HCT116 (cell line): ENCODE data around the gene KLHL17. TPM values are rescaled to one million over a fixed set of nuclear protein-coding genes. Genes with fewer than 3 reads are reported as not detected.

Source experiments
- ATAC-seq: fragments of 200-7000 bp; cut with Tn5 transposase; 2 replicates; pipeline ENCODE4 v1.9.1; 2020; ENCODE audit warnings: mild to moderate bottlenecking, moderate library complexity
- Bru-seq: library from RNA; stranded (reverse); fragments of 400-500 nt; gene quantifications from one replicate; lab custom pipeline; 2021; lab: Mats Ljungman, UMichigan
- BruChase-seq, 2 experiments: library from RNA; stranded (reverse); fragments of 400-500 nt; gene quantifications; one replicate each; lab custom pipeline; 2021; lab: Mats Ljungman, UMichigan
- BruUV-seq: library from RNA; stranded (reverse); fragments of 400-500 nt; replicated peaks from 2 replicates; lab custom pipeline; 2021; lab: Mats Ljungman, UMichigan
- CTCF ChIA-PET: fragments of 300-600 bp; sonication (Branson Sonifier 250); formaldehyde crosslinking; loops from one replicate; lab custom pipeline; 2021; ENCODE audit warnings: antibody characterized with exemption; lab: Charles Lee
- POLR2A ChIA-PET: fragments of 300-600, 350-600 bp; sonication (Branson Sonifier 250); formaldehyde crosslinking; loops from one replicate; lab custom pipeline; 2021; ENCODE audit warnings: antibody characterized with exemption; lab: Charles Lee
- RAD21 ChIA-PET, 2 experiments: fragments of 300-600 bp; sonication (Branson Sonifier 250); formaldehyde crosslinking; loops; one replicate each; lab custom pipeline; 2023; ENCODE audit warnings: low total read pairs in 2 of 2; ENCODE audit not compliant: uncharacterized antibody in 2 of 2, unreplicated experiment in 2 of 2, low non-redundant PET in 1 of 2; lab: Charles Lee
- DNase-seq: peaks from one replicate; pipeline ENCODE4 v3.0.0-alpha.2; 2010; ENCODE audit warnings: low read depth, low spot score
- H2AFZ ChIP-seq: fragments of 200-600 bp; shearing (Covaris generic), sonication (generic); 2 replicates; pipeline ENCODE4 v1.6.1; 2017; ENCODE audit warnings: low read depth, mixed run types, mixed read lengths, antibody characterized with exemption, low read length; ENCODE audit not compliant: poor library complexity, severe bottlenecking
- H3K27ac ChIP-seq: 2 replicates; pipeline ENCODE4 v1.5.1; 2012; ENCODE audit warnings: low read depth, low read length
- H3K27me3 ChIP-seq: fragments of 200-600 bp; sonication (generic); 2 replicates; pipeline ENCODE4 v1.6.1; 2016; ENCODE audit warnings: mixed run types, low read length, mixed read lengths; ENCODE audit not compliant: insufficient read depth
- H3K36me3 ChIP-seq, 2 experiments: fragments of 200-500 bp in 1 of 2; fragments of 200-600 bp in 1 of 2; sonication (Bioruptor generic) in 1 of 2; sonication (generic) in 1 of 2; 2 replicates each; pipeline versions ENCODE4 v1.5.1 to v1.6.1; 2014 to 2016; ENCODE audit warnings: low read length in 2 of 2, inconsistent platforms in 1 of 2, mixed read lengths in 1 of 2, mixed run types in 1 of 2; ENCODE audit not compliant: insufficient read depth in 2 of 2, control insufficient read depth in 1 of 2
- H3K4me1 ChIP-seq, 2 experiments: fragments of 200-600 bp in 1 of 2; sonication (generic) in 1 of 2; 2 replicates each; pipeline versions ENCODE4 v1.5.1 to v1.6.1; 2012 to 2017; ENCODE audit warnings: low read length in 2 of 2, inconsistent platforms in 1 of 2, mild to moderate bottlenecking in 1 of 2, mixed read lengths in 1 of 2, mixed run types in 1 of 2, moderate library complexity in 1 of 2; ENCODE audit not compliant: insufficient read depth in 2 of 2, control insufficient read depth in 1 of 2
- H3K4me2 ChIP-seq: fragments of 200-600 bp; sonication (generic); 2 replicates; pipeline ENCODE4 v1.6.1; 2017; ENCODE audit warnings: mixed run types, low read length, mixed read lengths
- H3K4me3 ChIP-seq, 2 experiments: fragments of 200-600 bp in 1 of 2; sonication (generic) in 1 of 2; replicated peaks in 1 of 2; 2 replicates each; pipeline ENCODE4 v1.5.1; 2011 to 2016; ENCODE audit warnings: low read length in 2 of 2, control low read depth in 1 of 2, low read depth in 1 of 2, mild to moderate bottlenecking in 1 of 2, mixed read lengths in 1 of 2, mixed run types in 1 of 2
- H3K79me2 ChIP-seq: fragments of 200-600 bp; sonication (generic); 2 replicates; pipeline ENCODE4 v1.6.1; 2017; ENCODE audit warnings: mild to moderate bottlenecking, mixed run types, low read length, moderate library complexity, mixed read lengths; ENCODE audit not compliant: insufficient read depth
- H3K9ac ChIP-seq: fragments of 200-600 bp; sonication (generic); 2 replicates; pipeline ENCODE4 v1.6.1; 2016; ENCODE audit warnings: low read length, mixed read lengths
- H3K9me2 ChIP-seq: fragments of 200-600 bp; sonication (generic), shearing (Covaris generic); 2 replicates; pipeline ENCODE4 v1.6.1; 2017; ENCODE audit warnings: mixed run types, mild to moderate bottlenecking, moderate library complexity; ENCODE audit not compliant: insufficient read depth
- H3K9me3 ChIP-seq, 2 experiments: fragments of 200-500 bp in 1 of 2; fragments of 200-600 bp in 1 of 2; sonication (Bioruptor generic) in 1 of 2; sonication (generic) in 1 of 2; 2 replicates each; pipeline ENCODE4 v1.6.1; 2014 to 2017; ENCODE audit warnings: low read length in 2 of 2, mixed read lengths in 2 of 2, inconsistent platforms in 1 of 2, low read depth in 1 of 2, mild to moderate bottlenecking in 1 of 2, mixed run types in 1 of 2, moderate library complexity in 1 of 2; ENCODE audit not compliant: control insufficient read depth in 1 of 2, insufficient read depth in 1 of 2
- H4K20me1 ChIP-seq: fragments of 200-600 bp; sonication (generic), shearing (Covaris generic); 2 replicates; pipeline ENCODE4 v1.6.1; 2017; ENCODE audit warnings: mixed run types, mild to moderate bottlenecking, moderate library complexity; ENCODE audit not compliant: insufficient read depth
- CEBPB ChIP-seq: IDR thresholded peaks from 2 replicates; pipeline ENCODE4 v1.6.1; 2012; ENCODE audit warnings: low read depth
- CTCF ChIP-seq, 3 experiments: fragments of 200-600 bp in 1 of 3; sonication (generic) in 1 of 3; IDR thresholded peaks in 2 of 3; conservative IDR thresholded peaks in 1 of 3; 2 replicates each; pipeline ENCODE4 v1.5.1; 2012 to 2017; ENCODE audit warnings: low read depth in 2 of 3, low read length in 2 of 3, antibody characterized with exemption in 1 of 3, borderline replicate concordance in 1 of 3, control low read depth in 1 of 3, mild to moderate bottlenecking in 1 of 3, mixed read lengths in 1 of 3, mixed run types in 1 of 3, moderate library complexity in 1 of 3; ENCODE audit not compliant: insufficient read depth in 1 of 3
- EZH2 ChIP-seq: fragments of 200-600 bp; sonication (generic); IDR thresholded peaks from 2 replicates; pipeline ENCODE4 v1.6.1; 2017; ENCODE audit warnings: antibody characterized with exemption, mixed run types
- EZH2phosphoT487 ChIP-seq: fragments of 200-600 bp; IDR thresholded peaks from 2 replicates; pipeline ENCODE4 v1.6.1; 2018; ENCODE audit warnings: antibody characterized with exemption, borderline replicate concordance
- MAX ChIP-seq: IDR thresholded peaks from 2 replicates; pipeline ENCODE4 v1.6.1; 2012
- POLR2A ChIP-seq: IDR thresholded peaks from 2 replicates; pipeline ENCODE4 v1.7.0; 2011; ENCODE audit warnings: borderline replicate concordance; ENCODE audit not compliant: insufficient read depth, insufficient read length; ENCODE audit errors: extremely low read depth
- POLR2AphosphoS5 ChIP-seq: IDR thresholded peaks from 2 replicates; pipeline ENCODE4 v1.6.1; 2011; ENCODE audit warnings: mild to moderate bottlenecking, low read depth, low read length, moderate library complexity
- RAD21 ChIP-seq: IDR thresholded peaks from 2 replicates; pipeline ENCODE4 v1.6.1; 2012; ENCODE audit warnings: low read depth, mild to moderate bottlenecking
- SRF ChIP-seq: IDR thresholded peaks from 2 replicates; pipeline ENCODE4 v1.6.1; 2012; ENCODE audit warnings: low read depth
- ZFX ChIP-seq: fragments of 450-650 bp; IDR thresholded peaks from 2 replicates; pipeline ENCODE4 v1.6.1; 2017
- intact Hi-C: fragments of 100-400 bp; cut with micrococcal nuclease; formaldehyde crosslinking; loops from 2 replicates; pipeline ENCODE4 v1.10.0; 2022
- long read RNA-seq: library from polyadenylated mRNA; unstranded; transcript quantifications from one replicate; pipeline ENCODE4 v2.0.0, GENCODE V29; 2021; ENCODE audit not compliant: unreplicated experiment
- polyA plus RNA-seq: library from polyadenylated mRNA; unstranded; fragments of >200 nt; gene quantifications from 2 replicates; pipeline ENCODE4 v1.2.1, GENCODE V29; 2012; ENCODE audit warnings: missing spikeins
- total RNA-seq: library from RNA; stranded (reverse); gene quantifications from one replicate; pipeline ENCODE4 v1.2.1, GENCODE V29; 2021; ENCODE audit not compliant: unreplicated experiment

The KLHL17 gene
- total RNA-seq (100.0 TPM), Bru-seq, nascent RNA (percentile 60 among the genes with signal in this experiment), BruChase-seq, experiment 1, labeled RNA remaining after a 6-hour chase (percentile 83 among the genes with signal in this experiment), BruChase-seq, experiment 2, labeled RNA remaining after a 2-hour chase (percentile 82 among the genes with signal in this experiment)
- polyA plus RNA-seq = 58.8 and 68.9 TPM in 2 replicates
- long read RNA-seq, transcript KLHL17-201 (12 exons, 2,560 nt) = major isoform, 9 of 143 reads
- long read RNA-seq, partial matches to known transcripts = 56 of 143 reads
- long read RNA-seq, other reads (novel, unspliced or antisense) = 78 of 143 reads

- Histone ChIP-seq H3K4me2 (peak within 1 kb of the TSS; percentile 85), H2AFZ (no peak within 1 kb of the TSS), H3K9me2 (no peaks in the 10 kb centered on the region), H3K9me3 (no peaks in the 10 kb centered on the region), H3K79me2 (peaks cover 61% of the 10 kb centered on the region), H3K4me1 (peaks cover 15 to 24% of the 10 kb centered on the region in 2 experiments), H3K27ac (peak within 1 kb of the TSS; percentile 99), H3K9ac (peak within 1 kb of the TSS; percentile 97), H3K36me3 (peaks cover 22 to 33% of the 10 kb centered on the region in 2 experiments; a peak in 3 of 4 replicates), H3K27me3 (no peaks in the 10 kb centered on the region), H3K4me3 (peak within 1 kb of the TSS; percentile 68 to 93), H4K20me1 (no peaks in the 10 kb centered on the region; the same call in 1 of the 2 replicates)
- RAD21 ChIA-PET = no interaction called here
- POLR2A ChIA-PET = no interaction called here
- DNase-seq (no peak), ATAC-seq (peak; percentile 72)
- TF ChIP-seq EZH2 (no peak), POLR2AphosphoS5 (peak; percentile 70)
- CTCF ChIA-PET = no interaction called here
- BruUV-seq = no TSS peak
- intact Hi-C loops = loop anchor here (5.0 kb wide), 1 partner anchor 58 kb away; no protein-coding TSS in a partner anchor
Observed at GRCh38 chr1:960363-961131, at the start of gene KLHL17. Gene KLHL17 (plus strand): TSS chr1:960584. CDS start chr1:960694, 110 bp downstream.

- BruUV-seq = no TSS peak
- CTCF ChIA-PET = interaction anchor here (0.6 kb wide), 1 partner anchor 158 kb away, joined by 4 read pairs; no protein-coding TSS in a partner anchor
- TF ChIP-seq MAX (no peak), RAD21 (no peak), EZH2 (no peak), ZFX (no peak), EZH2phosphoT487 (no peak), POLR2A (no peak), SRF (no peak), CTCF (IDR thresholded peaks at IDR 0.05 in 2 of 3, conservative IDR thresholded peaks at IDR 0.05 in 1 of 3; ENCODE audit: borderline replicate concordance in 1 of 3, insufficient read depth in 1 of 3, low read depth in 2 of 3, low read length in 2 of 3) (no peak), CEBPB (no peak)
Observed at GRCh38 chr1:910881-911721, 49.3 kb upstream of the KLHL17 start.

More at GRCh38 chr1:910881-911721, 49.3 kb upstream of the KLHL17 start:
- RAD21 ChIA-PET = interaction anchor here in 1 of 2 experiments (1.0 kb wide), 1 partner anchor 29 kb away, joined by 3 read pairs; no protein-coding TSS in a partner anchor
- H3K36me3 ChIP-seq = no peaks in the 10 kb centered on the region
- peak overlapping the region; percentile 53 for H3K4me2 ChIP-seq
- peaks cover 29 to 40% of the 10 kb centered on the region in 2 experiments for H3K4me1 ChIP-seq
- H3K27me3 ChIP-seq = peaks cover 5% of the 10 kb centered on the region; the same call in 1 of the 2 replicates
- intact Hi-C loops = no loop called here
- no peaks in the 10 kb centered on the region for H3K79me2 ChIP-seq
- H3K9me3 ChIP-seq = no peaks in the 10 kb centered on the region
- no peak overlapping the region for H3K9ac ChIP-seq
- no peaks in the 10 kb centered on the region for H4K20me1 ChIP-seq
- ATAC-seq (peak; percentile 70), DNase-seq (no peak)
- no peak overlapping the region; the same call in 1 of the 2 replicates for H3K27ac ChIP-seq
- H3K4me3 ChIP-seq = no peak overlapping the region
- H3K9me2 ChIP-seq = no peaks in the 10 kb centered on the region
- POLR2A ChIA-PET = no interaction called here
- H2AFZ ChIP-seq = no peak overlapping the region
